Activated CD8-positive, alpha-beta memory T cell treated with anti-CD3 and anti-CD28 coated beads, Interleukin-2, amount 50 U/mL, for 4 hours (primary cell): Measurements from ENCODE around the gene PTTG1IP.
"Not testable (repeated sequence)": the region's sequence is repeated elsewhere in the genome, so short reads cannot be mapped to it uniquely, and the experiment has no call there.

Experiments
- DNase-seq: peaks from one replicate; pipeline ENCODE4 v3.0.0-alpha.2; 2020

The PTTG1IP gene

GRCh38 chr21:44873356-44874239, at the start of gene PTTG1IP:
TSS of gene PTTG1IP (minus strand) at chr21:44873690. CDS start at chr21:44873616, 74 bp downstream.
- peak; percentile 100 for DNase-seq

- DNase-seq, result no peak
Measured at GRCh38 chr21:44921928-44922327, 48.4 kb upstream of the PTTG1IP start.

- DNase-seq, result peak; percentile 55
Measured at GRCh38 chr21:44920694-44921604, 47.5 kb upstream of the PTTG1IP start, which contains the start of gene ITGB2. TSS of gene ITGB2 (minus strand) at chr21:44920899. CDS start at chr21:44910782, 10,117 bp downstream.

- no peak for DNase-seq
Measured at GRCh38 chr21:44919913-44920693, 46.6 kb upstream of the PTTG1IP start.

GRCh38 chr21:44919111-44919912, 45.8 kb upstream of the PTTG1IP start:
- no peak for DNase-seq

- no peak for DNase-seq
Measured at GRCh38 chr21:44918581-44919033, 45.1 kb upstream of the PTTG1IP start.

GRCh38 chr21:44918107-44918470, 44.6 kb upstream of the PTTG1IP start:
- DNase-seq, result no peak

- DNase-seq, result no peak
Measured at GRCh38 chr21:44917446-44918106, 44.1 kb upstream of the PTTG1IP start.

GRCh38 chr21:44916965-44917364, 43.5 kb upstream of the PTTG1IP start:
- no peak for DNase-seq

- peak; percentile 52 for DNase-seq
Measured at GRCh38 chr21:44914176-44914874, 40.8 kb upstream of the PTTG1IP start.

- DNase-seq, result no peak
Measured at GRCh38 chr21:44913425-44914175, 40.1 kb upstream of the PTTG1IP start.

GRCh38 chr21:44912506-44913412, 39.3 kb upstream of the PTTG1IP start:
- not testable (repeated sequence) for DNase-seq

- no peak for DNase-seq
Measured at GRCh38 chr21:44912158-44912473, 38.6 kb upstream of the PTTG1IP start.

- DNase-seq, result peak; percentile 50
Measured at GRCh38 chr21:44911384-44912157, 38.1 kb upstream of the PTTG1IP start.

GRCh38 chr21:44911068-44911383, 37.5 kb upstream of the PTTG1IP start:
- DNase-seq, result no peak

GRCh38 chr21:44910229-44911067, 37.0 kb upstream of the PTTG1IP start:
- no peak for DNase-seq

GRCh38 chr21:44909719-44910118, 36.2 kb upstream of the PTTG1IP start:
- DNase-seq, result no peak
